Placental epithelial cell (primary cell): ENCODE measurements around the gene ZKSCAN5. TPM values are rescaled to one million over a fixed set of nuclear protein-coding genes. Genes with fewer than 3 reads are reported as not detected.

Experiments used
- total RNA-seq: library from RNA; depleted of rRNA; stranded (reverse); fragments of >200 nt; gene quantifications from 2 replicates; pipeline ENCODE4 v1.2.3, GENCODE V29; 2012

Gene ZKSCAN5
- total RNA-seq: 12.1 and 14.9 TPM in 2 replicates

GRCh38 chr7:99504603-99505323 lies at the start of gene ZKSCAN5:
TSS of gene ZKSCAN5 (plus strand) at chr7:99504662. CDS start at chr7:99506045, 1,383 bp downstream.

GRCh38 chr7:99472561-99473314 lies 31.7 kb upstream of the ZKSCAN5 start, which contains the start of gene ZNF789:
TSS of gene ZNF789 (plus strand) at chr7:99472890. CDS start at chr7:99476457, 3,567 bp downstream.

GRCh38 chr7:99499721-99500636 lies 4.5 kb upstream of the ZKSCAN5 start, which contains the start of gene ZNF394:
TSS of gene ZNF394 (minus strand) at chr7:99500281. CDS start at chr7:99500093, 188 bp downstream.

DNA sequence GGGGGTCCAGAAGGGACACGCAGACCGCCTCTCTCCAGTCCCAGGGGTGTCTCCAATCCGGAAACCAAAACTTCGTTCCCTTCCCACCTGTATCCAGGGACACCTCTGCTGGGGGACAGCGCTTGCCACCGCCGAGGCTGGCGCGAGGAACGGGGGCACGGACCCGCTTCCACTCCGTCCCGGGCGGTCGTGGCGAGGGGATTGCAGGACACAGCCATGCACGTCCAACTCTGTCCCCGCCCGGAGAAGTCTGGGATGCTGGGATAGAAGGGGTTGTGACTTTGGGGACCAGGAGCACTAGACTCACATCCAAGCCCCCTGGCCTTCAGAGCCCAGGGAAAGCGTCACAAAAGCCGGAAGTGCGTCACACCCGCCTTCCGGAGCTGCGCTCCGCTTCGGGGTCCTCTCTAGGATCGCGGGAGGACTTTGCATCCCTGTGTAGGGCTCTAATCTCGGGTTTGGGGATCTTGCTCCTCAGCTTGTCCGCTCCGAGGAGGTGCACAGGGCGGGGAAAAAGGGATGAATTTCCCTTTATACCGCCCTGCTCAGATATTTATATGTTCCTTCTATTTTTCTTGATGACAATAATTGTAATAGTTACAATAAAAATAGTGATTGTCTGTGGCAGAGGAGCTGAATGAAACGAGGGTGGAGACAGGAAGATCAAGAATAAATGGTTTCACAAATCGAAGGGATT lies 47.5 kb downstream of the ZKSCAN5 start, which contains the start of gene FAM200A:
Gene FAM200A (minus strand): TSS at position 348 of the 697 bp plus-strand sequence. CDS start 3,707 bp downstream, outside the sequence.

GRCh38 chr7:99558306-99559174 lies 54.1 kb downstream of the ZKSCAN5 start, which contains the start of gene ZNF655:
TSS of gene ZNF655 (plus strand) at chr7:99558642. CDS start at chr7:99560560, 1,918 bp downstream.

Other genes with a start within 250 kb of the ZKSCAN5 start
- gene MYH16, start 231.8 kb upstream of the ZKSCAN5 start, total RNA-seq: under 0.01 TPM in 1 of 2 replicates, not detected in the other
- gene ARPC1A, start 178.8 kb upstream of the ZKSCAN5 start, total RNA-seq: 114 and 181 TPM in 2 replicates
- gene ARPC1B, start 129.9 kb upstream of the ZKSCAN5 start, total RNA-seq: 170 and 448 TPM in 2 replicates
- gene PDAP1, start 96.1 kb upstream of the ZKSCAN5 start, total RNA-seq: 31.4 and 51.6 TPM in 2 replicates
- 68.5 and 89.9 TPM in 2 replicates for gene BUD31, start 95.7 kb upstream of the ZKSCAN5 start, total RNA-seq
- 5.4 and 5.5 TPM in 2 replicates for gene PTCD1, start 65.9 kb upstream of the ZKSCAN5 start, total RNA-seq
- gene CPSF4, start 65.7 kb upstream of the ZKSCAN5 start, total RNA-seq: 18.4 and 27.5 TPM in 2 replicates
- 260 and 553 TPM in 2 replicates for gene ATP5MF, start 38.5 kb upstream of the ZKSCAN5 start, total RNA-seq
- gene ZNF789, start 31.8 kb upstream of the ZKSCAN5 start, total RNA-seq: 5.3 and 5.9 TPM in 2 replicates
- 17.9 and 32.2 TPM in 2 replicates for gene ZNF394, start 4.4 kb upstream of the ZKSCAN5 start, total RNA-seq
- gene FAM200A, start 47.5 kb downstream of the ZKSCAN5 start, total RNA-seq: 7.8 and 9.0 TPM in 2 replicates
- gene ZNF655, start 54.0 kb downstream of the ZKSCAN5 start, total RNA-seq: 85.0 and 85.6 TPM in 2 replicates
- gene TMEM225B, start 93.6 kb downstream of the ZKSCAN5 start, total RNA-seq: 5.5 TPM in 1 of 2 replicates, not detected in the other
- gene ZSCAN25, start 112.3 kb downstream of the ZKSCAN5 start, total RNA-seq: 21.0 and 28.3 TPM in 2 replicates
- gene CYP3A5, start 175.3 kb downstream of the ZKSCAN5 start, total RNA-seq: under 0.01 TPM in 1 of 2 replicates, not detected in the other
- gene CYP3A7, start 230.5 kb downstream of the ZKSCAN5 start, total RNA-seq: 0.22 TPM in 1 of 2 replicates, not detected in the other